Left lung (tissue), 10 donors: ENCODE data around the gene CRLF3. TPM values are rescaled to one million over a fixed set of nuclear protein-coding genes. Genes with fewer than 3 reads are reported as not detected.

Source experiments
- ATAC-seq: fragments of 200-7000 bp; cut with Tn5 transposase; one replicate; pipeline ENCODE4 v1.9.1; 2020; ENCODE audit warnings: moderate library complexity
- DNase-seq, 4 donors: peaks; one replicate each; pipeline ENCODE4 v3.0.0-alpha.2; 2013 to 2020
- H3K27ac ChIP-seq, 2 donors: fragments of 200-600 bp; sonication (generic) in 1 of 2; one replicate each; pipeline versions ENCODE4 v1.5.0 to v1.8.0; 2020 to 2021
- H3K27me3 ChIP-seq, 2 donors: fragments of 200-600 bp; sonication (generic) in 1 of 2; one replicate each; pipeline versions ENCODE4 v1.5.0 to v1.8.0; 2020 to 2021
- H3K36me3 ChIP-seq, 2 donors: fragments of 200-600 bp; sonication (generic) in 1 of 2; one replicate each; pipeline versions ENCODE4 v1.5.0 to v1.8.0; 2020 to 2021
- H3K4me1 ChIP-seq, 2 donors: fragments of 200-600 bp; one replicate each; pipeline ENCODE4 v1.8.0; 2021
- H3K4me3 ChIP-seq, 2 donors: fragments of 200-600 bp; sonication (generic) in 1 of 2; one replicate each; pipeline versions ENCODE4 v1.5.0 to v1.8.0; 2020 to 2021; ENCODE audit warnings: mild to moderate bottlenecking in 1 of 2
- H3K9me3 ChIP-seq, 2 donors: fragments of 200-600 bp; sonication (generic) in 1 of 2; one replicate each; pipeline versions ENCODE4 v1.5.0 to v1.8.0; 2020 to 2021
- intact Hi-C, 2 donors: fragments of 100-400 bp; cut with DNase I; formaldehyde crosslinking; loops; one replicate each; pipeline versions ENCODE4 v1.11.2 to v1.14.2; 2022
- polyA plus RNA-seq, 6 donors: library from polyadenylated mRNA; unstranded; fragments of 120-200 nt; gene quantifications; one replicate each; pipeline ENCODE4 v1.2.1, GENCODE V29; 2013; ENCODE audit not compliant: insufficient read length in 6 of 6
- total RNA-seq, 2 donors: library from RNA; stranded (reverse); fragmentation: NEBNext Ultra II Directional; extraction: Animal tissue kit (Norgen Biotek cat#: 25700); gene quantifications; one replicate each; pipeline ENCODE4 v1.2.1, GENCODE V29; 2021
- TF ChIP-seq, protein P1 (sequence below), 2 donors: fragments of 200-600 bp; sonication (generic) in 1 of 2; IDR thresholded peaks; one replicate each; pipeline versions ENCODE4 v1.5.0 to v1.8.0; 2021; ENCODE audit warnings: antibody characterized with exemption in 2 of 2
- donor health status: DM: no; HTN: yes; CAD: no.
- donor health status: DM: no; HTN: no; CAD: no.

CRLF3 gene
- total and polyA plus RNA-seq, 8 donors: 13.1 to 35.9 (median 27.5) TPM

DNA sequence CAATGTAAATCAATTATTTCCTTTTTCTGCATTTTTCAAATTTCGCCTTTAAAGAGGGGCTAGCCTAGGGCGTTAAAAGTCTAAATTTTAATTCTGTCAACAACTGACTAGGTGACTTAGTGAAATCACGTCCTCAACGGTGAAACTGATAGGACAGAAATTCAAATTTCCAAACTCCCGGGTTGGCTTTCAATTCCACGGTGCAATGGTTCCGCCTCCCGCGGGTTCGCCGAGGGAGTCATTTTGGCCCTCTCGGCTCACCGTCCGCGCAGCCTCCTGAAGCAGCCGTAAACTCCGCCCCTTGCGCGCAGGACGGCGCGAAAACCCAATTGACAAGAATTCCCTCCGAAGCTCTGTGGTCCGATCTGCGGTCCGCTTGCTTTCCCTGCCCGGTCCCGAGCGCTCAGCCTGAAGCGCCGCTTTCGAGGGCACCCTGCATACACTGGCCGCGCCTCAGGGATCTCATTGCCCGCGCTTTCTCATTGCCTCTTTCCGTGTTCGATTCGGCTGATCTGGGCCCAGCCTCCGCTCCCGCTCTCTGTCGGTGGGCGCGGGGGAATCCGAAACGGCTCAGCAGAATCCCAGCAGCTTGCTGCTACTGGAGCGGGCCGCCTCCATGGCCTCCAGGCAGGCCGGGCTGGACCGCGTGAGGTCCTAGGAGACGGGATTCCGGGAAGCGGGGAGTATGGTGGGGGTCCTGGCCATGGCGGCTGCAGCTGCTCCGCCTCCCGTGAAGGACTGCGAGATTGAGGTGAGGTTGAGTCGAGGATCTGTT is 7.4 kb upstream of the CRLF3 start, which contains the start of gene ATAD5:
TSS of gene ATAD5 (plus strand) at position 304 of the 775 bp plus-strand sequence. CDS start at position 686, 382 bp downstream.
- peaks cover 0 to 16% of the 10 kb centered on the region in 2 donors for H3K4me1 ChIP-seq
- H3K27ac ChIP-seq: peak within 1 kb of the TSS in 1 of 2 donors; percentile 63
- TF ChIP-seq, protein P1, sequence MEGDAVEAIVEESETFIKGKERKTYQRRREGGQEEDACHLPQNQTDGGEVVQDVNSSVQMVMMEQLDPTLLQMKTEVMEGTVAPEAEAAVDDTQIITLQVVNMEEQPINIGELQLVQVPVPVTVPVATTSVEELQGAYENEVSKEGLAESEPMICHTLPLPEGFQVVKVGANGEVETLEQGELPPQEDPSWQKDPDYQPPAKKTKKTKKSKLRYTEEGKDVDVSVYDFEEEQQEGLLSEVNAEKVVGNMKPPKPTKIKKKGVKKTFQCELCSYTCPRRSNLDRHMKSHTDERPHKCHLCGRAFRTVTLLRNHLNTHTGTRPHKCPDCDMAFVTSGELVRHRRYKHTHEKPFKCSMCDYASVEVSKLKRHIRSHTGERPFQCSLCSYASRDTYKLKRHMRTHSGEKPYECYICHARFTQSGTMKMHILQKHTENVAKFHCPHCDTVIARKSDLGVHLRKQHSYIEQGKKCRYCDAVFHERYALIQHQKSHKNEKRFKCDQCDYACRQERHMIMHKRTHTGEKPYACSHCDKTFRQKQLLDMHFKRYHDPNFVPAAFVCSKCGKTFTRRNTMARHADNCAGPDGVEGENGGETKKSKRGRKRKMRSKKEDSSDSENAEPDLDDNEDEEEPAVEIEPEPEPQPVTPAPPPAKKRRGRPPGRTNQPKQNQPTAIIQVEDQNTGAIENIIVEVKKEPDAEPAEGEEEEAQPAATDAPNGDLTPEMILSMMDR (IDR thresholded peaks at IDR 0.05): no peak
- DNase-seq (peak; percentile 92 to 97 (median 94)), ATAC-seq (peak; percentile 99)
- no peaks in the 10 kb centered on the region for H3K9me3 ChIP-seq
- H3K27me3 ChIP-seq: no peaks in the 10 kb centered on the region
- intact Hi-C loops: no loop called here
- H3K4me3 ChIP-seq: peak within 1 kb of the TSS; percentile 71 to 80
- no peaks in the 10 kb centered on the region for H3K36me3 ChIP-seq

DNA sequence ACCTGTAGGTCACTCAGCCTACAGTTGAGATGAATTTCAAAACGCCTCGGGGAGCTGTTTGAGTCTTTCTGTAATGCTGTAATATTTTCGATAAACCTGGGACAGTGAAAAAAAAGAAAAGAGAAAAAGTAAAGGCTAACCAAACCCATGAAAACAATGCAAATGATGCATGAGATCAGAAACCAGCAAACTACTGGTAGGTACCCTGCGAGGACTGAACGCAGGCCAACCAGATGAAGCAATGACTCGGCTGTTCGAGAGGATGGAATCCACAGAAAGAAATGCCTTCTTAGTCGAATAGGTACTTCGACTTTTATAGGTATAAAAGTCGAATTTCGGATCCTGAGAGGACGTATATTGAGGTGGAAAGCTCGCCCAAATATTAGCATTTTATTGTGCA is 6.8 kb upstream of the CRLF3 start:
- peak; percentile 36 for ATAC-seq
- Histone ChIP-seq H3K27ac (peak overlapping the region in 1 of 2 donors; percentile 63), H3K27me3 (no peaks in the 10 kb centered on the region), H3K4me1 (peaks cover 0 to 17% of the 10 kb centered on the region in 2 donors), H3K36me3 (no peaks in the 10 kb centered on the region), H3K9me3 (no peaks in the 10 kb centered on the region), H3K4me3 (peak overlapping the region; percentile 71 to 80)
- intact Hi-C loops: no loop called here
- TF ChIP-seq, protein P1 (IDR thresholded peaks at IDR 0.05): no peak
- DNase-seq: no peak

DNA sequence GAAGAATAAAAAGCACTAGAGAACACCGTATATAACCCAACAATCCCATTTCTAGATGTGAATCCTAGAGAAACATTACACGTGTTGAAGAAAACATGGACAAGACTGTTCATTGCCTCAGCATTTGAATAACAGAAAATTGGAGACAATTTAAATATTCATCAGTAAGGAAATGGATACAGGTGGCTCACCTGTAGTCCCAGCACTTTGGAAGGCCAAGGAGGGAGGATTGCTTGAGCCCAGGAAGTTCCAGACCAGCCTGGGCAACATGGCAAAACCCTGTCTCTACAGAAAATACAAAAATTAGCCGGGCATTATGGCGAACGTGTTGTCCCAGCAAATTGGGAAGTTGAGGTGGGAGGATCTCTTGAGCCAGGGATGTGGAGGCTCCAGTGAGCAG is 4.5 kb upstream of the CRLF3 start:
- Histone ChIP-seq H3K9me3 (no peaks in the 10 kb centered on the region), H3K27ac (no peak overlapping the region), H3K4me3 (no peak overlapping the region), H3K27me3 (no peaks in the 10 kb centered on the region), H3K36me3 (no peaks in the 10 kb centered on the region), H3K4me1 (peaks cover 4 to 33% of the 10 kb centered on the region in 2 donors)
- no peak for DNase-seq
- intact Hi-C loops: no loop called here
- TF ChIP-seq, protein P1 (IDR thresholded peaks at IDR 0.05): no peak
- no peak for ATAC-seq

DNA sequence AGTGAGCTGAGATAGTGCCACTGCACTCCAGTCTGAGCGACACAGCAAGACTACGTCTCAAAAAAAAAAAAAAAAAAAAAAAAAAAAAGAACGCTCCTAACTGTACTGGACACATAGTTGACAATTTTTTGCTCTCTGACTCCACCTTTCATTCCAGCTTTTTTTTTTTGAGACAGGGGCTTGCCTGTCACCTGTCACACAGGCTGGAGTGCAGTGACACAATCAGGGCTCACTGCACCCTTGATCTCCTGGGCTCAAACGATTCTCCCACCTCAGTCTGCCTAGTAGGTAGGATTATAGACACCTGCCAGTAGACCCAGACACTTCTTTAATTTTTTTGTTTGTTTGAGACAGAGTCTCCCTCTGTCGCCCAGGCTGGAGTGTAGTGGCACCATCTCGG is 2.6 kb upstream of the CRLF3 start:
- ATAC-seq (no peak), DNase-seq (no peak)
- no peaks in the 10 kb centered on the region for H3K27me3 ChIP-seq
- no peak overlapping the region for H3K4me3 ChIP-seq
- intact Hi-C loops: no loop called here
- no peaks in the 10 kb centered on the region for H3K36me3 ChIP-seq
- TF ChIP-seq, protein P1 (IDR thresholded peaks at IDR 0.05): no peak
- H3K9me3 ChIP-seq: no peaks in the 10 kb centered on the region
- peaks cover 4 to 38% of the 10 kb centered on the region in 2 donors for H3K4me1 ChIP-seq
- H3K27ac ChIP-seq: no peak overlapping the region

GRCh38 chr17:30824002-30824355 is 513 bp downstream of the CRLF3 start:
- peak overlapping the region; percentile 80 to 86 for H3K4me3 ChIP-seq
- peak in 1 of 4 donors; percentile 43 for DNase-seq
- ATAC-seq: peak; percentile 9
- H3K27ac ChIP-seq: peak overlapping the region; percentile 84 to 91
- no peaks in the 10 kb centered on the region for H3K36me3 ChIP-seq
- TF ChIP-seq, protein P1 (IDR thresholded peaks at IDR 0.05): no peak
- H3K4me1 ChIP-seq: peaks cover 8 to 64% of the 10 kb centered on the region in 2 donors
- H3K27me3 ChIP-seq: no peaks in the 10 kb centered on the region
- intact Hi-C loops: no loop called here
- H3K9me3 ChIP-seq: no peaks in the 10 kb centered on the region
